Bone marrow (tissue), 2 donors: ENCODE measurements around the gene TNS2.
"Not testable (repeated sequence)": the region's sequence is repeated elsewhere in the genome, so short reads cannot be mapped to it uniquely, and the experiment has no call there.

Experiments
- DNase-seq, 2 donors: peaks; one replicate each; lab custom pipeline; 2025; lab: John Stamatoyannopoulos, UW

The TNS2 gene

GRCh38 chr12:53049571-53050318, at the start of gene TNS2:
Gene TNS2, plus strand, starts transcription at chr12:53050065. Its CDS starts 121 bp downstream, at chr12:53050186.
- DNase-seq = no peak

GRCh38 chr12:53004178-53004577, 45.7 kb upstream of the TNS2 start:
- DNase-seq = no peak

GRCh38 chr12:53004582-53004981, 45.3 kb upstream of the TNS2 start:
- no peak for DNase-seq

- DNase-seq = no peak
Observed at GRCh38 chr12:53005215-53005985, 44.5 kb upstream of the TNS2 start.

GRCh38 chr12:53005986-53006809, 43.7 kb upstream of the TNS2 start, which contains the start of gene EIF4B:
Gene EIF4B, plus strand, starts transcription at chr12:53006456. Its CDS starts 28 bp downstream, at chr12:53006484.
- DNase-seq = peak; percentile 92 to 99

- peak; percentile 58 to 80 for DNase-seq
Observed at GRCh38 chr12:53006810-53007309, 43.0 kb upstream of the TNS2 start.

GRCh38 chr12:53007343-53007742, 42.5 kb upstream of the TNS2 start:
- no peak for DNase-seq

GRCh38 chr12:53008760-53009159, 41.1 kb upstream of the TNS2 start:
- not testable (repeated sequence) for DNase-seq

- no peak for DNase-seq
Observed at GRCh38 chr12:53010955-53011354, 38.9 kb upstream of the TNS2 start.

GRCh38 chr12:53011889-53012288, 38.0 kb upstream of the TNS2 start:
- no peak for DNase-seq

GRCh38 chr12:53012928-53013327, 36.9 kb upstream of the TNS2 start:
- DNase-seq = no peak

- no peak for DNase-seq
Observed at GRCh38 chr12:53014709-53015108, 35.2 kb upstream of the TNS2 start.

- DNase-seq = no peak
Observed at GRCh38 chr12:53025250-53025649, 24.6 kb upstream of the TNS2 start.

- DNase-seq = not testable (repeated sequence)
Observed at GRCh38 chr12:53027014-53027413, 22.9 kb upstream of the TNS2 start.

- no peak for DNase-seq
Observed at GRCh38 chr12:53031616-53032015, 18.2 kb upstream of the TNS2 start.

- not testable (repeated sequence) for DNase-seq
Observed at GRCh38 chr12:53033832-53034231, 16.0 kb upstream of the TNS2 start.

GRCh38 chr12:53034459-53034858, 15.4 kb upstream of the TNS2 start:
- no peak for DNase-seq

- no peak for DNase-seq
Observed at GRCh38 chr12:53036802-53037201, 13.1 kb upstream of the TNS2 start.

- DNase-seq = no peak
Observed at GRCh38 chr12:53039851-53040250, 10.0 kb upstream of the TNS2 start.

GRCh38 chr12:53042607-53043454, 7.0 kb upstream of the TNS2 start:
- DNase-seq = no peak

GRCh38 chr12:53044052-53044581, 5.7 kb upstream of the TNS2 start:
- DNase-seq = no peak
